Retina (tissue), 1 donor: ENCODE data around the gene TMC8.
"Not testable (repeated sequence)": the region's sequence is repeated elsewhere in the genome, so short reads cannot be mapped to it uniquely, and the experiment has no call there.

ENCODE experiments used
- DNase-seq: peaks from one replicate; pipeline ENCODE4 v3.0.0-alpha.2; 2016

The TMC8 gene

GRCh38 chr17:78110363-78111015, 20.1 kb upstream of the TMC8 start:
- no peak for DNase-seq

- DNase-seq: no peak
Measured at GRCh38 chr17:78111016-78111726, 19.4 kb upstream of the TMC8 start.

GRCh38 chr17:78111727-78112517, 18.6 kb upstream of the TMC8 start:
- no peak for DNase-seq

GRCh38 chr17:78112518-78113471, 17.8 kb upstream of the TMC8 start:
- DNase-seq: peak; percentile 90

- DNase-seq: no peak
Measured at GRCh38 chr17:78113804-78114785, 16.5 kb upstream of the TMC8 start.

GRCh38 chr17:78114831-78115723, 15.5 kb upstream of the TMC8 start:
- no peak for DNase-seq

GRCh38 chr17:78115803-78116202, 14.8 kb upstream of the TMC8 start:
- not testable (repeated sequence) for DNase-seq

GRCh38 chr17:78116411-78116810, 14.2 kb upstream of the TMC8 start:
- no peak for DNase-seq

- no peak for DNase-seq
Measured at GRCh38 chr17:78117027-78117981, 13.3 kb upstream of the TMC8 start.

GRCh38 chr17:78118801-78119241, 11.8 kb upstream of the TMC8 start:
- no peak for DNase-seq

- DNase-seq: no peak
Measured at GRCh38 chr17:78120537-78120936, 10.0 kb upstream of the TMC8 start.

GRCh38 chr17:78120971-78121800, 9.4 kb upstream of the TMC8 start:
- DNase-seq: no peak

GRCh38 chr17:78121801-78122215, 8.8 kb upstream of the TMC8 start:
- no peak for DNase-seq

GRCh38 chr17:78122216-78122930, 8.2 kb upstream of the TMC8 start:
- DNase-seq: no peak

- DNase-seq: no peak
Measured at GRCh38 chr17:78122931-78123249, 7.7 kb upstream of the TMC8 start.

- no peak for DNase-seq
Measured at GRCh38 chr17:78123258-78123929, 7.2 kb upstream of the TMC8 start.
